Stimulated activated CD4-positive, alpha-beta T cell treated with anti-CD3 and anti-CD28 coated beads, Interleukin-1b, Interleukin-23, amount 100 ng/mL, for 24 hours (primary cell): ENCODE results near the gene L3MBTL4.

Experiments used
- DNase-seq, 4 experiments: peaks; one replicate each; pipeline ENCODE4 v3.0.0-alpha.2; 2020; ENCODE audit warnings: low read depth in 4 of 4, low spot score in 1 of 4

Gene L3MBTL4

GRCh38 chr18:6366776-6367175, 47.9 kb downstream of the L3MBTL4 start:
- no peak for DNase-seq

- DNase-seq, result no peak
Measured at GRCh38 chr18:6365385-6365784, 49.3 kb downstream of the L3MBTL4 start.

- no peak for DNase-seq
Measured at GRCh38 chr18:6363216-6363615, 51.5 kb downstream of the L3MBTL4 start.

GRCh38 chr18:6362559-6363129, 52.1 kb downstream of the L3MBTL4 start:
- no peak for DNase-seq

- no peak for DNase-seq
Measured at GRCh38 chr18:6357668-6358067, 57.0 kb downstream of the L3MBTL4 start.

GRCh38 chr18:6355789-6356589, 58.7 kb downstream of the L3MBTL4 start:
- DNase-seq, result no peak

GRCh38 chr18:6352275-6352674, 62.4 kb downstream of the L3MBTL4 start:
- DNase-seq, result no peak

GRCh38 chr18:6342990-6343389, 71.7 kb downstream of the L3MBTL4 start:
- no peak for DNase-seq

- no peak for DNase-seq
Measured at GRCh38 chr18:6341709-6342108, 73.0 kb downstream of the L3MBTL4 start.

- DNase-seq, result no peak
Measured at GRCh38 chr18:6341303-6341702, 73.4 kb downstream of the L3MBTL4 start.

GRCh38 chr18:6340121-6340520, 74.6 kb downstream of the L3MBTL4 start:
- DNase-seq, result no peak

GRCh38 chr18:6336239-6336638, 78.5 kb downstream of the L3MBTL4 start:
- DNase-seq, result no peak

GRCh38 chr18:6333981-6334380, 80.7 kb downstream of the L3MBTL4 start:
- DNase-seq, result no peak

GRCh38 chr18:6331872-6332271, 82.8 kb downstream of the L3MBTL4 start:
- no peak for DNase-seq

- DNase-seq, result no peak
Measured at GRCh38 chr18:6330786-6331185, 83.9 kb downstream of the L3MBTL4 start.

- DNase-seq, result no peak
Measured at GRCh38 chr18:6328621-6329010, 86.1 kb downstream of the L3MBTL4 start.

GRCh38 chr18:6327895-6328620, 86.7 kb downstream of the L3MBTL4 start:
- DNase-seq, result no peak

- no peak for DNase-seq
Measured at GRCh38 chr18:6327485-6327884, 87.2 kb downstream of the L3MBTL4 start.

- no peak for DNase-seq
Measured at GRCh38 chr18:6326566-6326965, 88.1 kb downstream of the L3MBTL4 start.

- no peak for DNase-seq
Measured at GRCh38 chr18:6323319-6323889, 91.3 kb downstream of the L3MBTL4 start.

- no peak for DNase-seq
Measured at GRCh38 chr18:6315517-6316331, 99.0 kb downstream of the L3MBTL4 start.
